ENCODE measurements around the gene PRPF6. TPM values are rescaled to one million over a fixed set of nuclear protein-coding genes. Genes with fewer than 3 reads are reported as not detected.
A peak's percentile ranks its signal among the peaks of the same experiment; 100 is the strongest.

PRPF6 gene
- total and polyA plus RNA-seq, 9 donors = 42.8 to 64.4 (median 57.6) TPM

DNA sequence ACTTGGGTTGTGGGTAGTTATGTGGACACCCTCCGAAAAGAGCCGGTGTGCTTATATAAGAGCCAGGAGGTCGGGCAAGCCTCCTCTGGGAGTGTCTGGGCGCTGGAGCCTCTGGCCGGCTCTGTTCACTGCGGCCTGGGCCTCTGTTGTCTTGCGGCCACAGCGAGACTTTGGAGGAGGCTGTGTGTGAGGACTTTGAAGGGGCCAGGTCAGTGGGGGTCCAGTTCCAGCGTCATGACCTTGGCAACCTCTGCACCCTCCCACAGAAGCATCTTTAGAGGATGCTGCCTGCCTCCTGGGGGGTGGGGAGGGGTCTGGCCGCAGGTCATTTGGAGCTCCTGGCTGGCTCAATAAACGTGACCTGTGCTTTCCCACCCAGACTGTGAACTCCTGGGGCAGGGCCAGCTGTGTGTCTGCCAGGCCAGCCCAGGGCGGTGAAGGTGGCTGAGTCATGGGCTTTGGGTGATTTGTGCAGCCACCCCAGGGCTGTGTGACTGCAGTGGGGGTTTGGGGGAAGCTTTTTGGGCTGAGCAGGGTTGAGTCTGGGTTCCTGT is 83.3 kb downstream of the PRPF6 start:
- DNase-seq = no peak
- Histone ChIP-seq H3K27me3 (ENCODE audit: control insufficient read depth, insufficient read depth, low read length) (no peaks in the 10 kb centered on the region), H3K4me3 (ENCODE audit: low read length) (peak overlapping the region; percentile 87), H3K9me3 (replicated peaks; ENCODE audit: control insufficient read depth, low read depth, low read length) (no peaks in the 10 kb centered on the region), H3K27ac (ENCODE audit: low read length) (no peak overlapping the region), H3K36me3 (ENCODE audit: control insufficient read depth, insufficient read depth, low read length) (peaks cover 7% of the 10 kb centered on the region), H3K4me1 (ENCODE audit: control insufficient read depth, insufficient read depth, low read length) (peaks cover 26% of the 10 kb centered on the region)
- 31% methylated on average over 3 of the region's 12 CpGs for WGBS (ENCODE audit: insufficient coverage)

DNA sequence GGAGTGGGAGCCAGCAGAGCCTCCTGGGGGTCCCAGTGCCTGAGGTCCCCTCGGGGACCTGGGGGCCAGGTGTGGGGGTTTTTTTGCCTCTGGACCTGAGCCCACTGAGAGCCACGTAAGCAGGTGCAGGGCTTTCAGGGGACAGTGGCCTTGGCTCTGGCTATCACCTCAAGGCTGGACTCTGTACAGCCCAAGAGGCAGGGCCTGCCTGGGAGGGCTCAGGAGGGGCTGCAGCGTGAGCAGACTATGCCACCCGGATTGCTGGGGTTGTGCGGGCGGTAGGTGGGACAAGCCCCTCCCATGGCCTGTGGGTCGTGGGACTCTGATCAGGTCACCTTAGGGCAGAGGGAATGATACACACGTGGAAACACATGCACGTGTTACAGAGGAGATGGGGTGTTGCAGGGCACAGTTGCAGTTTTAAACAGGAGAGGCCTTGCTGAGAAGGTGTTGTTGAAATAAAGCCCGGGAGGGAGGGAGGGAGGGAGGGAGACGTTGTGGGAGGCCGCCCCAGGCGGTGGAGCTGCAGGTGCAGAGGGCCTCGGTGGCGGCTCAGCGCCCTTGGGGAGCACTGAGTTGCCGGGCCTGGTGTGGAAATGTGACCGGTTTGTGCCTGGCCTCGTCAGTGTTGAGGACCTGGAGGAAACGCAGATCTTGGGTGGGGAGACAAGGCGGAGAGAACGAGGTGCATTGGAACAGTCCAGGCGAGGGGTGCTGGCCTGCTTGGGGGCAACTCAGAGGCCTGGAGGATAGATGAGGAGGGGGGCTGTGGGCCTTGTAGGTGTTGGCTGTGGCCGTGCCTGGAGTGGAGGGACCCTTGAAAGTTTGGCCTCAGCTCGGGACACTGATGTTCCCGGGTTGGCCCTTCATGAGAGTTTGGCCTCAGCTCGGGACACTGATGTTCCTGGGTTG is 84.4 kb downstream of the PRPF6 start:
- DNase-seq = no peak
- Histone ChIP-seq H3K9me3 (replicated peaks; ENCODE audit: control insufficient read depth, low read depth, low read length) (no peaks in the 10 kb centered on the region), H3K4me3 (ENCODE audit: low read length) (no peak overlapping the region), H3K36me3 (ENCODE audit: control insufficient read depth, insufficient read depth, low read length) (peaks cover 15% of the 10 kb centered on the region), H3K27me3 (ENCODE audit: control insufficient read depth, insufficient read depth, low read length) (no peaks in the 10 kb centered on the region), H3K27ac (ENCODE audit: low read length) (no peak overlapping the region), H3K4me1 (ENCODE audit: control insufficient read depth, insufficient read depth, low read length) (peaks cover 28% of the 10 kb centered on the region)
- WGBS (ENCODE audit: insufficient coverage) = 41% methylated on average over 26 of the region's 27 CpGs

DNA sequence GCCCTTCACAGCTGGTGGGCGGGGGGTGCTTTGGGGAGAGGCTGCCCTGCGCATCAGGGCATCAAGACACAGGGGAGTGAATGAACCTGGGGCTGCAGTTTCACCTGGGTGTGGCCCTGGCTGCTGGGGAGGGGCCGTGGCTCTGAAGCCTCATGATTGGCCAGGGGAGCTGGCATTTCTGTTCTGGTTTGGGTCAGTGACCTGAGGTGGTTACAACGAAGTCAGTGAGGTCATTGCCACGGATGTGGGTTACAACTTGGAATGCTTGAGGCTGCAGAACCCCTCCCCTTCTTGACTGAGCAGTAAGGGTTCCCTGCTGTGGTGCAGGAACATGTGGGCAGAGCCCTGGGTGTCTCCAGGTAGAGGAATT is 85.0 kb downstream of the PRPF6 start:
- H3K27ac ChIP-seq (ENCODE audit: low read length) = no peak overlapping the region
- H3K36me3 ChIP-seq (ENCODE audit: control insufficient read depth, insufficient read depth, low read length) = peaks cover 20% of the 10 kb centered on the region
- no peak overlapping the region for H3K4me3 ChIP-seq (ENCODE audit: low read length)
- WGBS (ENCODE audit: insufficient coverage) = 55% methylated on average over 4 of the region's 5 CpGs
- no peaks in the 10 kb centered on the region for H3K27me3 ChIP-seq (ENCODE audit: control insufficient read depth, insufficient read depth, low read length)
- peaks cover 28% of the 10 kb centered on the region for H3K4me1 ChIP-seq (ENCODE audit: control insufficient read depth, insufficient read depth, low read length)
- H3K9me3 ChIP-seq (replicated peaks; ENCODE audit: control insufficient read depth, low read depth, low read length) = no peaks in the 10 kb centered on the region
- no peak for DNase-seq

DNA sequence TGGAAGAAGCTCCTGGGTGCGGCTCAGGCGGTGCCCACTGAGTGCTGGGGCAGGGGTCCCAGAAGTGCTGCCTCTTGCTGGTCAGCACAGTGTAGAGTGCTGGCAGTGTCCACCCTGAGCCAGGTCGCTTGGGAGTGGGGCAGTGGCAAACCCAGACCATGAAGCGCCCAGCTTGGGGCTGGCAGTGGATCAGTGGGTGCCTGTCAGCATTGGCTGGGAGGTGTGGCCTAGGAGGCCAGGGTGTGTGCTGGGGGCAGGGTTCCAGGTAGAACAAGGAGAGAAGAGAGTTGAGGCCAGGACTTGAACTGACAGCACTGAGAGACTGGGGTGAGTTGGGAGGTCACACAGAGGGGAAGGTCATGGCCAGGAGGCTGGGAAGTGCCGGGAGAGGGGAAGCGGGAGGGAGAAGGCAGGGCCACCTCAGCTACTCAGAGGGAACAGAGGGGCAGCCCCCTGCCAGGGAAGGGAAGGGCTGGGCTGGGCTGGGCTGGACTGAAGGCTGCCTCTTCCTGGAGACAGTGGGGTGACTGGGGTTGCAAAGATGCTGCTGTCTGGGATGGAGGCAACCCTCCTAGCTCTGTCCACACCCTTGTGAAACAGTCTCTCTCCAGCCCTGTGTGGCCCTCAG is 86.2 kb downstream of the PRPF6 start:
- no peak for DNase-seq
- Histone ChIP-seq H3K9me3 (replicated peaks; ENCODE audit: control insufficient read depth, low read depth, low read length) (no peaks in the 10 kb centered on the region), H3K27me3 (ENCODE audit: control insufficient read depth, insufficient read depth, low read length) (no peaks in the 10 kb centered on the region), H3K36me3 (ENCODE audit: control insufficient read depth, insufficient read depth, low read length) (peaks cover 29% of the 10 kb centered on the region), H3K4me3 (ENCODE audit: low read length) (no peak overlapping the region), H3K4me1 (ENCODE audit: control insufficient read depth, insufficient read depth, low read length) (peaks cover 26% of the 10 kb centered on the region), H3K27ac (ENCODE audit: low read length) (no peak overlapping the region)
- 81% methylated on average over 6 of the region's 6 CpGs for WGBS (ENCODE audit: insufficient coverage)

DNA sequence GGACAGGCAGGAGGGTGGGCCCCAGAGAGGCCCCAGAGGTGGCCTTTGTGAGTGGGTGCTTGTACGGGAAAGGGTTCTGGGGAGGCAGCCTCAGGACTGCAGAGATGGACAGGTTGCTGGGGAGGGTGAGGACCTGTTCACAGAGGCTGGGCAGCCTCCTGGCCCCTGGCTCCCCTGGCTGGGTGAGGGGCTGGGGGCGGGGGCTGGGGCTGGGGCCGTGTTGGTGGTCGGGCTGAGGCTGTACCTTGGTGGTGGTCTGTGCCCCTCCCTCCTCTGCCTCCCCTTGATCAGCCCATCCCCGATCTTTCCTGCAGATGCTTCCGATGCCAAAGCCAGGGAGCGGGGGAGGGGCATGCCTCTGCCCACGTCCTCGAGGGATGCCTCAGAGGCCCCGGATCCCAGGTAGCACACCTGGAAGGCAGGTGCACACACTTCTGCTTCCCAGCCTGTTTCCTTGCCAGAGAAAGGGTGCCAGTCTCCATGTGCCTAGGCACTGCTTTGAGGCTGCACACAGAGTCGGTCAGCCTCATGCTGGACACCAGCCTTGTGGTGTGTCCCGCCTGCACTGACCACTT is 86.9 kb downstream of the PRPF6 start:
- peaks cover 36% of the 10 kb centered on the region for H3K36me3 ChIP-seq (ENCODE audit: control insufficient read depth, insufficient read depth, low read length)
- WGBS (ENCODE audit: insufficient coverage) = 64% methylated on average over 9 of the region's 12 CpGs
- peaks cover 20% of the 10 kb centered on the region for H3K4me1 ChIP-seq (ENCODE audit: control insufficient read depth, insufficient read depth, low read length)
- H3K9me3 ChIP-seq (replicated peaks; ENCODE audit: control insufficient read depth, low read depth, low read length) = no peaks in the 10 kb centered on the region
- H3K27ac ChIP-seq (ENCODE audit: low read length) = no peak overlapping the region
- no peaks in the 10 kb centered on the region for H3K27me3 ChIP-seq (ENCODE audit: control insufficient read depth, insufficient read depth, low read length)
- H3K4me3 ChIP-seq (ENCODE audit: low read length) = no peak overlapping the region
- DNase-seq = no peak

DNA sequence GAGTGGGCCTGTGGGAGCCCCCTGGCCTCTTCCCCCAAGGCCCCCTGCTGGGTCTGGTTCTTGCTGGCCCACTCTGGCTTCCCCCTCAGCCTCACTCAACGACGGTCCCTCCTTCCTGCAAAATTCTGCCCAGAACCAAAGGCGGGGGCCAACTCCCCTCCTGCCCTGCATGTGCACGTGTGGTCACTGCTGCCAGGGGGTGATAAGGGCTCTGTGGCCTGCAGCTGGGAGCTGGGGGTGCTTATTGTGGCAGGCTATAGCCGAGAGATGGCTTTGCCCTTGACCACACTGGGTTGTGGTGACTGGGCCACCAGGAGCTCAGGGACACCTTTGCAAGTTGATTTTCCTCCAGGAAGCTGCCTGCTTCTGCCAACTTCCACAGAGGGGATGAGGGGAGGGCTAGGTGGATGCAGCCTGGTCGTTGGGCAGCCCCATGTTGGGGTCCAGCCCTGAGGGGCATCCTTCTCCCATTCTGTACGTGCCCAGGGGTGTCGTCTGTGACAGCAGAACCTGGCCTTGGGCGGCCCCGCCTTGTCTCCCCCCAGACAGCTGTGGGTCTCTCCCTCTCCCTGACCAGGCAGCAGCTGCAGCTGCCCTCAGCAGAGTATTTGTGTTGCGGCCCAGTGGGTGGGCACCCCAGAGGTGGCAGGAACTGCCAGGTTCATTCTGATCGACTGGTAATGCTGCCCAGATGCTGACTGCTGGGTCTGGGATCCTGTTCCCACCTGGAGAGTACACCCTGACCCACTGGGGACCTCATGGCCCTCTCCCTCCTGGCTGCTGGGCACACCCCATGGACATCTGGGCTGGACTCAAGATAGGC is 87.7 kb downstream of the PRPF6 start:
- H3K9me3 ChIP-seq (replicated peaks; ENCODE audit: control insufficient read depth, low read depth, low read length) = no peaks in the 10 kb centered on the region
- H3K36me3 ChIP-seq (ENCODE audit: control insufficient read depth, insufficient read depth, low read length) = peaks cover 41% of the 10 kb centered on the region
- no peak overlapping the region for H3K4me3 ChIP-seq (ENCODE audit: low read length)
- H3K27ac ChIP-seq (ENCODE audit: low read length) = no peak overlapping the region
- no peak for DNase-seq
- H3K27me3 ChIP-seq (ENCODE audit: control insufficient read depth, insufficient read depth, low read length) = no peaks in the 10 kb centered on the region
- WGBS (ENCODE audit: insufficient coverage) = 72% methylated on average over 5 of the region's 12 CpGs
- H3K4me1 ChIP-seq (ENCODE audit: control insufficient read depth, insufficient read depth, low read length) = peaks cover 19% of the 10 kb centered on the region

DNA sequence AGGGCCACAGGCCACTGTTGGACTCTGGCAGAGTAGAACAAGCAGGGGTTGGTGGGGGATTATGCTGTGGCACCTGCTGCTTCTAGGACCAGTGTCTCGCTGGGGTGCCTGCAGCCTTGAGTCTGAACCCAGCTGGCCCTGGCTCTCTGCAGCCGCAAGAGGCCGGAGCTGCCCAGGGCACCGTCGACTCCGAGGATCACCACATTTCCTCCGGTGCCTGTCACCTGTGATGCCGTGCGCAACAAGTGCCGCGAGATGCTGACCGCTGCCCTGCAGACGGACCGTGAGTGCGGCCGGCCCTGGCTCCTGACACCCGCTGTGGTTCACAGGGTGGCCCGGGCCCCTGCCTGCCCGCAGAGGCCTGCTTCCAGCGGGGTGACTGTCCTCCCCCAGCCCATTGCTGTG is 88.3 kb downstream of the PRPF6 start:
- no peaks in the 10 kb centered on the region for H3K27me3 ChIP-seq (ENCODE audit: control insufficient read depth, insufficient read depth, low read length)
- WGBS (ENCODE audit: insufficient coverage) = 90% methylated on average over 20 of the region's 20 CpGs
- peaks cover 44% of the 10 kb centered on the region for H3K36me3 ChIP-seq (ENCODE audit: control insufficient read depth, insufficient read depth, low read length)
- H3K27ac ChIP-seq (ENCODE audit: low read length) = no peak overlapping the region
- H3K4me3 ChIP-seq (ENCODE audit: low read length) = no peak overlapping the region
- no peaks in the 10 kb centered on the region for H3K9me3 ChIP-seq (replicated peaks; ENCODE audit: control insufficient read depth, low read depth, low read length)
- no peak for DNase-seq
- peaks cover 13% of the 10 kb centered on the region for H3K4me1 ChIP-seq (ENCODE audit: control insufficient read depth, insufficient read depth, low read length)

DNA sequence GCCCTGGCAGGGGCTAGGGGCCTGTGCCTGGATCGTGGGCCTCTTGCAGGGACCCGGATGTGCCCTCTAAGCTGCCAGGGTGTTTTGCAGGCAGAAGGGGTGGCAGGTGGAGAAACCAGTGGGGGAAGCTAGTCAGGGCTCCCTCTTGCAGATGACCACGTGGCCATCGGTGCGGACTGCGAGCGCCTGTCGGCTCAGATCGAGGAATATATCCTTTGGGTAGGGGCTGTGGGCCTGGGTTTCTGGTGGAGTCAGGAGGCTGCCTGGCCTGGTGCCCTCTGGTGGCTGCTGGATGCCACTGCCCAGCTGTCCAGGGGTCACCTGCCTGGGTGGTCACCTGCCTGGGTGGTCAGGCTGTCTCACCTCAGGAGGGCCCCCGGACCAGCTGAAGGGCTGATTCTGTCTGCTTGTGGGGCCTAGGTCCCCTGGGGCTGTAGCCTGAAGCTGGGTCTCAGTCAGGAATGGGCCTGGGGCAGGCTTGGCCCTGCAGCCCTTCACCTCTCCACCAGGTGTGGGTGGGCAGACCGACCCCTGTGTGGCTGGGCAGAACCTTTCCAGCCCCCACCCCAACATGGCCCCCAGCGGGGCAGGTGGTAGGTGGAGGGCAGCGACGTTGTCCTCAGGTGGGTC is 88.8 kb downstream of the PRPF6 start:
- Histone ChIP-seq H3K27ac (ENCODE audit: low read length) (no peak overlapping the region), H3K36me3 (ENCODE audit: control insufficient read depth, insufficient read depth, low read length) (peaks cover 44% of the 10 kb centered on the region), H3K9me3 (replicated peaks; ENCODE audit: control insufficient read depth, low read depth, low read length) (no peaks in the 10 kb centered on the region), H3K27me3 (ENCODE audit: control insufficient read depth, insufficient read depth, low read length) (no peaks in the 10 kb centered on the region), H3K4me1 (ENCODE audit: control insufficient read depth, insufficient read depth, low read length) (peaks cover 8% of the 10 kb centered on the region), H3K4me3 (ENCODE audit: low read length) (no peak overlapping the region)
- no peak for DNase-seq
- WGBS (ENCODE audit: insufficient coverage) = 73% methylated on average over 5 of the region's 14 CpGs

DNA sequence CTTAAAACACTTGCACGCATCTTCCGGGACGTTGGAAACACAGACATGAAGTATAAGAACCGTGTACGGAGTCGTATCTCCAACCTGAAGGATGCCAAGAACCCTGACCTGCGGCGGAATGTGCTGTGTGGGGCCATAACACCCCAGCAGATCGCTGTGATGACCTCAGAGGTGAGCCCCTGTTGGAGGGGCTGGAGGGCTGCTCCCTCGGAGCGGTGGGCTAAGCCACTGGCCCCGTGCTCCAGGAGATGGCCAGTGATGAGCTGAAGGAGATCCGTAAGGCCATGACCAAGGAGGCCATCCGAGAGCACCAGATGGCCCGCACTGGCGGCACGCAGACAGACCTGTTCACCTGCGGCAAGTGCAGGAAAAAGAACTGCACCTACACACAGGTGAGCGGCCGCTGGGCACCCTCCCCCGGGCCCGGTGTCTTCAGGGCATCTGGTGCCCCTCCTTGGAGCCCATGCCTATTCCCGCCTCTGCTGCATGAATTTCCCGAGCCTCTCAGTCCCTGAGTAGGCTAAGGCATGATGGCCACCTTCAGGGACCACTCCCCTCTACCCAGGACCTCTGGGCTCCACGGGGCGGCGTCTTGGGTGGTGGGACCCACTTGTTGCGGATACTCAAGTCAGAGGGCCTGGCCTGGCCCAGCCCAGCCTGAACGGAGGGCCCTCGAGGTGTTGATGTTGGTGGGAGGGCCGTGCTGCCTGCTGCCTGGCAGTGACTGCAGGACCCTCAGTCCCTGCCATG is 89.5 kb downstream of the PRPF6 start:
- H3K27ac ChIP-seq (ENCODE audit: low read length) = no peak overlapping the region
- WGBS (ENCODE audit: insufficient coverage) = 88% methylated on average over 27 of the region's 31 CpGs
- H3K4me1 ChIP-seq (ENCODE audit: control insufficient read depth, insufficient read depth, low read length) = peaks cover 2% of the 10 kb centered on the region
- peaks cover 44% of the 10 kb centered on the region for H3K36me3 ChIP-seq (ENCODE audit: control insufficient read depth, insufficient read depth, low read length)
- no peaks in the 10 kb centered on the region for H3K27me3 ChIP-seq (ENCODE audit: control insufficient read depth, insufficient read depth, low read length)
- no peaks in the 10 kb centered on the region for H3K9me3 ChIP-seq (replicated peaks; ENCODE audit: control insufficient read depth, low read depth, low read length)
- no peak overlapping the region for H3K4me3 ChIP-seq (ENCODE audit: low read length)
- DNase-seq = no peak
